Measurements from ENCODE around the gene DNAJB5.

DNA sequence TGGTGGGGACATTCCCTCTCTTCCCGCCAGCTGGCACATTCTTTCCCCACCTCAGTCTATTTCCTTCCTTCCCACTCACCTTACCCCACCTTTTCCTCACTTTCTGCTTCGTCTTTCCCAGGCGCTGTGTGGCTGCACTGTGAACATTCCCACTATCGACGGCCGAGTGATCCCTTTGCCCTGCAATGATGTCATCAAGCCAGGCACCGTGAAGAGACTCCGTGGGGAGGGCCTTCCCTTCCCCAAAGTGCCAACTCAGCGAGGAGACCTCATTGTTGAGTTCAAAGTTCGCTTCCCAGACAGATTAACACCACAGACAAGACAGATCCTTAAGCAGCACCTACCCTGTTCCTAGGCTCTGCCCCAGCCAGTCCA is 7.3 kb downstream of the DNAJB5 start:
- TF ChIP-seq, protein P1, sequence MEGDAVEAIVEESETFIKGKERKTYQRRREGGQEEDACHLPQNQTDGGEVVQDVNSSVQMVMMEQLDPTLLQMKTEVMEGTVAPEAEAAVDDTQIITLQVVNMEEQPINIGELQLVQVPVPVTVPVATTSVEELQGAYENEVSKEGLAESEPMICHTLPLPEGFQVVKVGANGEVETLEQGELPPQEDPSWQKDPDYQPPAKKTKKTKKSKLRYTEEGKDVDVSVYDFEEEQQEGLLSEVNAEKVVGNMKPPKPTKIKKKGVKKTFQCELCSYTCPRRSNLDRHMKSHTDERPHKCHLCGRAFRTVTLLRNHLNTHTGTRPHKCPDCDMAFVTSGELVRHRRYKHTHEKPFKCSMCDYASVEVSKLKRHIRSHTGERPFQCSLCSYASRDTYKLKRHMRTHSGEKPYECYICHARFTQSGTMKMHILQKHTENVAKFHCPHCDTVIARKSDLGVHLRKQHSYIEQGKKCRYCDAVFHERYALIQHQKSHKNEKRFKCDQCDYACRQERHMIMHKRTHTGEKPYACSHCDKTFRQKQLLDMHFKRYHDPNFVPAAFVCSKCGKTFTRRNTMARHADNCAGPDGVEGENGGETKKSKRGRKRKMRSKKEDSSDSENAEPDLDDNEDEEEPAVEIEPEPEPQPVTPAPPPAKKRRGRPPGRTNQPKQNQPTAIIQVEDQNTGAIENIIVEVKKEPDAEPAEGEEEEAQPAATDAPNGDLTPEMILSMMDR (conservative IDR thresholded peaks at IDR 0.05): no peak
- TF ChIP-seq EZH2 (IDR thresholded peaks at IDR 0.05; ENCODE audit: low read depth): no peak

Data from PC-9 (cell line).